ENCODE results near the gene MARCHF11. TPM values are rescaled to one million over a fixed set of nuclear protein-coding genes. Genes with fewer than 3 reads are reported as not detected.

MARCHF11 gene
- total RNA-seq, 1 experiment from 2014 or later, result 0.37 TPM

GRCh38 chr5:16149621-16150020 is 30.0 kb downstream of the MARCHF11 start:
- H3K9me3 ChIP-seq (ENCODE audit: control insufficient read depth, low read depth, low read length), result no peaks in the 10 kb centered on the region
- no peaks in the 10 kb centered on the region for H3K23me2 ChIP-seq (ENCODE audit: insufficient read length, low read depth, low read length, poor library complexity, severe bottlenecking)
- H4K20me1 ChIP-seq (ENCODE audit: control insufficient read depth, insufficient read depth, insufficient read length), result no peaks in the 10 kb centered on the region
- H3T11ph ChIP-seq (ENCODE audit: low read length), result no peak overlapping the region
- no peak overlapping the region for H2BK120ac ChIP-seq (ENCODE audit: low read depth, low read length, poor library complexity, severe bottlenecking)
- Mint-ChIP-seq H3K4me3 (no peak overlapping the region), H3K27me3 (ENCODE audit: low read depth) (no peaks in the 10 kb centered on the region), H3K9me3 (peaks cover 2 to 9% of the 10 kb centered on the region in 2 experiments), H3K36me3 (ENCODE audit: insufficient read depth in 1 of 3, low read depth in 3 of 3) (peaks cover 0 to 6% (median 0%) of the 10 kb centered on the region in 3 experiments; a peak in 1 of 7 replicates), H3K27ac (no peak overlapping the region), H3K4me1 (peaks cover 0 to 9% of the 10 kb centered on the region in 2 experiments; a peak in 2 of 4 replicates)
- no peak overlapping the region for H3K4me2 ChIP-seq (ENCODE audit: insufficient read depth, insufficient read length, low read length)
- no peak overlapping the region for H4K91ac ChIP-seq (ENCODE audit: insufficient read length, low read depth, low read length)
- H2AK5ac ChIP-seq (ENCODE audit: insufficient read length, low read length), result no peak overlapping the region
- WGBS (ENCODE audit: extremely low coverage, insufficient read length, low lambda C conversion rate), result no CpG with 5 or more reads among the region's 3 CpGs
- no peak overlapping the region for H4K5ac ChIP-seq (ENCODE audit: insufficient read length, low read depth, low read length)
- no peak overlapping the region for H2BK12ac ChIP-seq (ENCODE audit: insufficient read length, low read depth, low read length)
- TF ChIP-seq, protein P1, sequence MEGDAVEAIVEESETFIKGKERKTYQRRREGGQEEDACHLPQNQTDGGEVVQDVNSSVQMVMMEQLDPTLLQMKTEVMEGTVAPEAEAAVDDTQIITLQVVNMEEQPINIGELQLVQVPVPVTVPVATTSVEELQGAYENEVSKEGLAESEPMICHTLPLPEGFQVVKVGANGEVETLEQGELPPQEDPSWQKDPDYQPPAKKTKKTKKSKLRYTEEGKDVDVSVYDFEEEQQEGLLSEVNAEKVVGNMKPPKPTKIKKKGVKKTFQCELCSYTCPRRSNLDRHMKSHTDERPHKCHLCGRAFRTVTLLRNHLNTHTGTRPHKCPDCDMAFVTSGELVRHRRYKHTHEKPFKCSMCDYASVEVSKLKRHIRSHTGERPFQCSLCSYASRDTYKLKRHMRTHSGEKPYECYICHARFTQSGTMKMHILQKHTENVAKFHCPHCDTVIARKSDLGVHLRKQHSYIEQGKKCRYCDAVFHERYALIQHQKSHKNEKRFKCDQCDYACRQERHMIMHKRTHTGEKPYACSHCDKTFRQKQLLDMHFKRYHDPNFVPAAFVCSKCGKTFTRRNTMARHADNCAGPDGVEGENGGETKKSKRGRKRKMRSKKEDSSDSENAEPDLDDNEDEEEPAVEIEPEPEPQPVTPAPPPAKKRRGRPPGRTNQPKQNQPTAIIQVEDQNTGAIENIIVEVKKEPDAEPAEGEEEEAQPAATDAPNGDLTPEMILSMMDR (conservative IDR thresholded peaks at IDR 0.05), result no peak
- DNase-seq, result no peak
- no peak overlapping the region for H2AFZ ChIP-seq (ENCODE audit: low read length)
- no peak overlapping the region for H3K23ac ChIP-seq (ENCODE audit: insufficient read length, low read depth, low read length)
- H2BK20ac ChIP-seq (ENCODE audit: low read depth, low read length, poor library complexity, severe bottlenecking), result no peak overlapping the region
- no peak overlapping the region for H2BK15ac ChIP-seq (ENCODE audit: low read depth, low read length)
- H3K18ac ChIP-seq (ENCODE audit: insufficient read length, low read depth, low read length), result no peak overlapping the region
- H3K79me1 ChIP-seq (ENCODE audit: insufficient read depth, low read depth, low read length, poor library complexity, severe bottlenecking), result no peaks in the 10 kb centered on the region
- no peak overlapping the region for H3K14ac ChIP-seq (ENCODE audit: insufficient read depth, low read length)
- no peaks in the 10 kb centered on the region for H3K27me3 ChIP-seq (ENCODE audit: insufficient read depth, low read length)
- H4K8ac ChIP-seq (replicated peaks; ENCODE audit: insufficient read length, low read depth, low read length), result no peak overlapping the region
- no peaks in the 10 kb centered on the region for H3K4me1 ChIP-seq (ENCODE audit: insufficient read depth, low read length)
- no peaks in the 10 kb centered on the region for H3K79me2 ChIP-seq (ENCODE audit: insufficient read depth, low read length)
- H3K9ac ChIP-seq (ENCODE audit: extremely low read depth, insufficient read length, low read length), result no peak overlapping the region
- no peak overlapping the region for H3K56ac ChIP-seq (ENCODE audit: insufficient read length, low read depth, low read length)
- no peak overlapping the region for H3K27ac ChIP-seq (ENCODE audit: insufficient read length, low read depth, low read length)
- no peak overlapping the region for H3K4ac ChIP-seq (ENCODE audit: low read depth, low read length)
- H2BK5ac ChIP-seq (ENCODE audit: insufficient read length, low read length), result no peak overlapping the region
